Fibroblast of skin of right quadriceps (primary cell): ENCODE measurements around the gene GSTA1.
"Not testable (repeated sequence)": the region's sequence is repeated elsewhere in the genome, so short reads cannot be mapped to it uniquely, and the experiment has no call there.

Experiments
- DNase-seq: peaks from one replicate; pipeline ENCODE4 v3.0.0-alpha.2; 2013

The GSTA1 gene

DNA sequence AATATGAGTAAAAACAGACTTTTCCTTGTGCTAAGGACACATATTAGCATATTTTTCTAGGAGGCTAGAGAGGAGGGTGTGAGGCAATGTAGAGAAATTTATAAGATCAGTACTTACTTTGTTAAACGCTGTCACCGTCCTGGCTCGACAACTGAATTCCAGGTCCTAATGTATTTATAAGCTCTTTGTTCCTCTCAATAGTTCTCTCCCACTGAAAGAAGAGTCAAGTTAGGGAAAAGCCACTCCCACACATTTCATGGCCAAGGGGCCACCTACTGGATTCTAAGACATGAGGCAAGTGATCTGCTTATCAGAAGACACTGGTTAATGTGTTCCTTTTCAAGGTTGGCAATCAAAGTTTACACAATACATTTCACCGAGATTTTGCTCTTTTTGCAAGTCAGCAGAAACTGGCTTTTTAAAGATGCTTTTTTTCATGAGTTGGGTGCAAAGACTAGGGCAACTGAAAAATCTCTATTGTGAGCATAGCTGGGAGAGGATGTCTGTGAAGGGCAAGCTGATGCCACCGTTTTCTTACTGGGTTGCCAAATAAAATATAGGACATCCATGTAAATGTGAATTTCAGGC lies at the start of gene GSTA1:
TSS of gene GSTA1 (minus strand) at position 149 of the 588 bp plus-strand sequence. CDS start 4,549 bp downstream, outside the sequence.
- not testable (repeated sequence) for DNase-seq

GRCh38 chr6:52849137-52849536 lies 45.5 kb upstream of the GSTA1 start:
- no peak for DNase-seq

- no peak for DNase-seq
Observed at GRCh38 chr6:52846002-52846401, 42.4 kb upstream of the GSTA1 start.

DNA sequence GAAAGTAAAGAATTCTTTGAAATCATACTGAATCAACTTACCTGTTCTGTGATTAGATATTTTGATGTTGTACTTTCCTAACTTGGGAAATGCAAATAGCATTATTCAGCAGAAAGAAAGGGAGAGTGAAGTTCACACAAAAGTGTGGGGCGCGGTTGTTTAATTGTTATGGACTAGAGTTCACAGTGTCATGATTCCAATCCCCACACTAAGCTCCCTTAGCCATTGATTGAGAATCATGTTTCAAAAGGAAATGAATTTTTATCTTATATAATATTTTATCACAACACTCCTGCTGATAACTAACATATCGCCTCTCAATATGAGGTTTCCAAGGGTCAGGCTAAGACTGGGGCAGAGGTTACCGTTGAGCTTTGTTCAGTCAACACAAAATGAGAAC lies 40.0 kb upstream of the GSTA1 start:
- no peak for DNase-seq

DNA sequence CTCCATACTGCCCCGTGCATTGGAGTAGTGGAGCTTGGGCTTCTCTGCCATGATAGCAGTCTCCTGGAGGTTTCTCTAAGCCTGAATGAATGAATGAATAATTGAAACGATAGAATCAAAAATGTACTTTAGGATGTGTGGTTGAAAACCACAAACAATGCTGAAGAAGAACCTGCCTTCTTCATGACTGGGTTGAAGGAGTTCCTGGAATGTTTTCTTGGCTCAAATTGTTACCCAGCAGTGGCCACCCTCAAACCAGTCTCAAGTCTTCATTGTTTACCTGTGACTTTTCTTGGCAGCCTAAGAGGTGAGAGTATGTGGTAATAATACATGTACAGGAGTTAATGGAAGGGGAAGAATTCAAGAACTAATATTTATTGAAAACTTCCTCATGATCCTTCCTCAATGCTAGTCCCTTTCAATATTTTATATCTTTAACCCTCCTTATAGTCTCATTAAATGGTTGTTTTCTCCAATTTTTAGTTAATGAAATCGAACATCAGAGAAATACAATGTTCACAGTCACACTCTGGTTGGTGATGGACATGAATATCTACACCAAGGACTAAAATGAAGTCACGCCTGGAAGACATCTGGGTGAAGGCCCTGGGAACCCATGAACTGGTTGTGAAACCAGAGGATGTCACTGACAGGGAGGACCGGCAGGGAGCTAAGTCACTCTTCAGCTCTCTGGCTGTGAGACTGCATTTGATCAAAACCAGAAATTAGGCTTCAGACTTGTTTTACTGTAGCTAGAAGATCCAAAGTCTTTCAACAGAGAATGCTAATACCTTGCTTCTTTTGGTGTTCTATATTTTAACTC lies 37.4 kb upstream of the GSTA1 start, which contains the start of gene GSTA5:
TSS of gene GSTA5 (minus strand) at position 51 of the 823 bp plus-strand sequence.
- DNase-seq, result no peak

DNA sequence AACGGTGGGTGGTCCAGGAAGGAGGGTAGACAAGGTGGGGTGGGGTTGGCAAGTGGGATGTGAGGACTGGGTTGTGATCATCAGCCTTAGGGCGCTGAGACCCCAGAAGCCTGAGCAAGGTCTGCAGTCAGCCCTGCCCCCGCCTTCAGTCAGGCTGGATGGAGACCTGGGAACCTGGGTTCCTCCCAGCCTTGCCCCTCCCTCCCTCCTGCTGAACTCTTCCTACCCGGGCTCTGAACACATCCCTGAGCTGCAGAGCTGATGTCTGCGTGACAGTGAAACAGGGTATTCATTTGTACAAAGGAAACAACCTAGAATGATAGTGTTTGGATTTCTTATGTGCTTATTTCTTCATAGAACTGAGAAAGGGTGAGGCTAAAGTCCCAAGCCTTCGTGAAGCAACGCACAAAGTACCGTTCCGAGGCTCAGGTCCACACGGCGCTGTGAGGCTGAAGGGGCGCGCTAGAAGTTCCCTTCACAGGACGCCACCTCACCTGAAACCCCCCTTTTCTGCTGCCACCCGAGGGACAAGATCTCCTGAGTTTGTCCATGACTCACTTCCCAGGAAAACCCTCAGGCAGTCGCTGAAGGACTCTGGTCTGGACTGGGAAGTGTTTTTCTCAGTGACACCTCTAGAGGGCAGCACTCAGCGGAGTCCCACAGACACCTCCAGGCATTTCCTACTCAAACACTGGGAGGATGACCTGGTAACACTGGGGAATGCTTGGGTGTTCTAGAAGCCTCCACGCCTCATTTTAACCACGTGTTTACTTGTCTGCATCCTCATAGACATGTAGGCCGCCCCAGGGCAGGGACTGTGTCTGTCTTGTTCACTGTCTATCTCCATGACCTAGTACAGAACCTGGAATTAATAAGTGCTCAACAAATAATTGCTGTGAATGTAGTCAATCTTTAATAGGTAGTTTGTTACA lies 35.8 kb upstream of the GSTA1 start:
- peak; percentile 61 for DNase-seq

GRCh38 chr6:52834481-52834880 lies 30.9 kb upstream of the GSTA1 start:
- no peak for DNase-seq

GRCh38 chr6:52830869-52831268 lies 27.3 kb upstream of the GSTA1 start:
- DNase-seq, result not testable (repeated sequence)

DNA sequence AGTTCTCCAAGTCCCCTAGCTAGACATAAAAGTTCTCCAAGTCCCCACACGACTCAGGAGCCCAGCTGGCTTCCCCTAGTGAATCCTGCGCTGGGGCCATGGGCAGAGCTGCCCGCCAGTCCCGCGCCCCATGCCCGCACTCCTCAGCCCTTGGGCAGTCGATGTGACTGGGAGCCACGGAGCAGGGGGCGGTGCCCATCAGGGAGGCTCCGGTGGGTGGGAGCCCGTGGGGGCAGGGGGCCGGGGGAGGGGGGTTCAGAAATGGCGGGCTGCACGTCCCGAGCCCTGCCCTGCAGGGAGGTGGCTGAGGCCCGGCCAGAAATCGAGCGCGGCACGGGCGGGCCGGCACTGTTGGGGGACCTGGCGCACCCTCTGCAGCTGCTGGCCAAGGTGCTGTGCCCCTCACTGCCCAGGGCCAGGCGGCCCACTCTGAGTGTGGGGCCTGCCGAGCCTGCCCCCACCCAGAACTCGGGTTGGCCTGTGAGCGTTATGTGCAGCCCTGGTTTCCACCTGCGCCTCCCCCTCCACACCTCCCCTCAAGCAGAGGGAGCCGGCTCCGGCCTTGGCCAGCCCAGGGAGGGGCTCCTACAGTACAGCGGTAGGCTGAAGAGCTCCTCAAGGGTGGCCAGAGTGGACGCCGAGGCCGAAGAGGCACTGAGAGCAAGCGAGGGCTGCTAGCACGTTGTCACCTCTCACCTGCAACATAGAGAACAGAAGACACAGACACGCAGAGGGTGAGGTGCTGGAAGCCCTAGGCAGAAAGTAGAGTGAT lies 25.6 kb upstream of the GSTA1 start:
- no peak for DNase-seq

DNA sequence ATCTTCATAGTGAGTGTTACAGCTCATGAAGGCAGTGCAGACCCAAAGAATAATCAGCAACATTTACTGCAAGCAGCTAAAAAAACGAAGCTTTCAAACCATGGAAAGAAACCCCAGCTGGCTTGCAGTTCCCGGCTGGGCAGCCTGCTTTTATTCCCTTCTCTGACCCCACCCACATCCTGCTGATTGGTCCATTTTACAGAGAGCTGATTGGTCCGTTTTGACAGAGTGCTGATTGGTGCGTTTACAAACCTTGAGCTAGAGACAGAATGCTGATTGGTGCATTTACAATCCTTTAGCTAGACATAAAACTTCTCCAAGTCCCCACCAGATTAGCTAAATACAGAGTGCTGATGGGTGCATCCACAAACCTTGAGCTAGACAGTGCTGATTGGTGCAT lies 25.0 kb upstream of the GSTA1 start:
- not testable (repeated sequence) for DNase-seq

DNA sequence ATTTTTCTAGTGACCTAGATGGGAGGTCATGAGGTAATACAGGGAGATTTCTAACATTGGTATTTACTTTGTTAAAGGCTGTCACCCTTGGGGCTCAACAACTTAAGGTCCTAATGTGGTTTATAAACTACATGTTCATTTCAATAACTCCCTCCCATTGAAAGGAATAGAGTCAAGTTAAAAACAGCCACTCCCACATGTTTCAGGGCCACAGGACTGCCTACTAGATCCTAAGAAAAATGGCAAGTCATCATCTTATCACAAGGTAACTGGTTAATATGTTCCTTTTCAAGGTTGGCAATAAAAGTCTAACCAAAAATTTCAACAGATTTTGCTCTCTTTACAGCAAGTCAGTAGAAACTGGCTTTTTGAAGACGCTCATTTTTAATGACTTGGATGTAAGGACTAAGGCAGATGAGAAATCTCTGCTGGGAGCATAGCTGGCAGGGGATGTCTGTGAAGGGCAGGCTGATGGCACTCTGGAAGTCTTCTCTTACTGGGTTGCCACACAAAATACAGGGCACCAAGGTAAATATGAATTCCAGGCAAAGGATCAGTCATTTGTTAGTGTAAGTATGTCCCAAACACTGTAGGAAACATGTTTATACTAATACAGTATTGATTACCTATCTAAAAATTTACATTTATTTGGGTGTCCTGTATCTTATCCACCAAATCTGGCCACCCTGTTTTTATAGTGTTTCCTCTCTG lies 23.6 kb upstream of the GSTA1 start:
- DNase-seq, result not testable (repeated sequence)

DNA sequence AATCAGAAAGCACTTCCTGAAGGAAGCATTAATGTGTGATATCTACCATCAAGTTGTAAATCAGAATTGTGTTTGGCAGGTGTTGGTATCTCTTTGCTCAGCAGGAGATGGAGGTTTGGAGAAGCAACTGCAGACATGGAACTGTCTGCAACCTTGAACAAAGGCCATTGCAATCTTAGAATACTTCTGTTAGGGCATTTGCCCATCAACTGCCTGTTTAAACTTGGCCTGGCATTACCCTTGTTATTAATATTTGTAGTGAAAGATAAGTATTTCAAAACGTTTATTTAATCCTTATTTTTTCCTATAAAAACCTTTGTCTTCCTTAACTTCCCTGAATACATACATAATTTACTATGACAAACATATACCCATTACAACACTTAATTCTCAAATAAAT lies 22.9 kb upstream of the GSTA1 start:
- no peak for DNase-seq

- DNase-seq, result not testable (repeated sequence)
Observed at GRCh38 chr6:52825900-52826459, 22.4 kb upstream of the GSTA1 start.

- not testable (repeated sequence) for DNase-seq
Observed at GRCh38 chr6:52825270-52825793, 21.7 kb upstream of the GSTA1 start.

- no peak for DNase-seq
Observed at GRCh38 chr6:52821842-52822241, 18.2 kb upstream of the GSTA1 start.

GRCh38 chr6:52820198-52820597 lies 16.6 kb upstream of the GSTA1 start:
- peak; percentile 28 for DNase-seq

- peak; percentile 57 for DNase-seq
Observed at GRCh38 chr6:52815167-52816092, 11.8 kb upstream of the GSTA1 start.

DNA sequence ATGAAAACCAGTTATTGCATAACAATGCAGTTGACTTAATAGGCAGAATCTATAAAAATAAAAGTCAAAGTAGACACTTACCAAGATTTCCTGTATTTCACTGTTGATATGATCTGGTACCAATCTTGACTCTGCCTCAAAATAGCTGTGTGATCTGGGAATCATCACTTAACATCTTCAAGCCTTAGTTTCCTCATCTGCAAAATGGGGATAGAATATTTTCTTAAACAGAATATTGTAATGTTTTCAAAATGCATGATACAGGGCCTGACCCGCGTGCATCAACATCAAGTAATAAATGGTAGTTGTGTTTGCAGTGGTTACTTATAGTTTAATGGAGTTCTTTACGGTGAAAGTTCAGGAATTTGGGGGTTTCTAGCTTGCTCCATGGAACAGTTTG lies 10.9 kb upstream of the GSTA1 start:
- not testable (repeated sequence) for DNase-seq

GRCh38 chr6:52809777-52810176 lies 6.2 kb upstream of the GSTA1 start:
- not testable (repeated sequence) for DNase-seq

- DNase-seq, result no peak
Observed at GRCh38 chr6:52808660-52809059, 5.0 kb upstream of the GSTA1 start.
